SK-N-SH (cell line): ENCODE data around the gene EIPR1.

Experiments
- EP300 ChIP-seq, 2 experiments: IDR thresholded peaks; 2 replicates each; pipeline versions ENCODE4 v1.4.0 to v1.6.1; 2012; ENCODE audit warnings: borderline replicate concordance in 1 of 2, low read depth in 1 of 2, low read length in 1 of 2
- EZH2phosphoT487 ChIP-seq: fragments of 200-600 bp; sonication (generic); IDR thresholded peaks from 2 replicates; pipeline ENCODE4 v1.6.1; 2017; ENCODE audit warnings: low read depth, mixed run types, mild to moderate bottlenecking, antibody characterized with exemption, moderate library complexity, borderline replicate concordance
- GATA2 ChIP-seq: sonication (generic); formaldehyde crosslinking; IDR thresholded peaks from 2 replicates; pipeline ENCODE4 v1.5.0; 2020; ENCODE audit warnings: mild to moderate bottlenecking, missing genetic modification reagents
- NFIC ChIP-seq: IDR thresholded peaks from 2 replicates; pipeline ENCODE4 v1.4.0; 2012; ENCODE audit warnings: borderline replicate concordance
- POLR2AphosphoS5 ChIP-seq: IDR thresholded peaks from 2 replicates; pipeline ENCODE4 v1.6.1; 2012; ENCODE audit warnings: low read depth, low read length
- RAD21 ChIP-seq: IDR thresholded peaks from 2 replicates; pipeline ENCODE4 v1.6.1; 2012; ENCODE audit warnings: mild to moderate bottlenecking, low read length
- REST ChIP-seq: IDR thresholded peaks from 2 replicates; pipeline ENCODE4 v1.6.1; 2012; ENCODE audit warnings: mild to moderate bottlenecking, low read depth, low read length, moderate library complexity
- USF1 ChIP-seq: IDR thresholded peaks from 2 replicates; pipeline ENCODE4 v1.4.0; 2012; ENCODE audit warnings: low read depth, borderline replicate concordance
- ZBTB33 ChIP-seq: IDR thresholded peaks from 2 replicates; pipeline ENCODE4 v1.4.0; 2012; ENCODE audit warnings: low read depth, borderline replicate concordance

- TF ChIP-seq NFIC, result no peak
- no peak for TF ChIP-seq USF1
- no peak for TF ChIP-seq EP300 (IDR thresholded peaks at IDR 0.05; ENCODE audit: borderline replicate concordance in 1 of 2, low read depth in 1 of 2, low read length in 1 of 2)
- no peak for TF ChIP-seq GATA2 (CRISPR knock-in tag)
- TF ChIP-seq POLR2AphosphoS5, result no peak
- TF ChIP-seq EZH2phosphoT487, result no peak
- TF ChIP-seq REST, result no peak
- TF ChIP-seq ZBTB33, result no peak
- no peak for TF ChIP-seq RAD21
Measured at GRCh38 chr2:3317277-3317685, 60.3 kb downstream of the EIPR1 start.
